Stimulated activated CD4-positive, alpha-beta T cell treated with anti-CD3 and anti-CD28 coated beads, Interleukin-12 subunit alpha, Interleukin-12 subunit beta, amount 100 ng/mL, for 24 hours (primary cell): ENCODE measurements around the gene KRT76.

ENCODE experiments used
- DNase-seq, 2 experiments: peaks; one replicate each; pipeline ENCODE4 v3.0.0-alpha.2; 2020; ENCODE audit warnings: low read depth in 2 of 2

KRT76 gene

DNA sequence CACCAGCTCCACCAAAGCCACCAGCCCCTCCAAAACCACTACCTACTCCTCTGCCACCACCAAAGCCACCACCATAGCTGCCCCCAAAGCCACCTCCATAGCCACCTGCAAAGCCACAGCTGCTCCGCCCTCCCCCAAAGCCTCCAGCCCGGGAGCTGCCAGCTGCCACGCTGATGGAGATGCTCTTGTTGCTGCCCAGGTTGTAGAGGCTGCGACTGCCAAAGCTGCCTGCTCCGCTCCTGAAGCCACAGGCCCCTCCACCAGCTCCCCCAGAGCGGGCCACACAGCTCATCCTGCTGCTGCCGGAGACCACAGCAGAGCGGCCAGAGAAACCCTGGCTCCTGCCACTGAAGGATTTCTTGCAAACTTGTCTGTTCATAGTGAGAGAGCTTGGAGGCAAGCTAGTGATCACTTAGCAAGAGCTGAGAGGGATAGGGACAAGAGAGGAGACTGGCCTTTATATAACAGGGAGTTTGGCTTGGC, at the start of gene KRT76:
Gene KRT76, minus strand, starts transcription at position 433 of the 483 bp plus-strand sequence. Its CDS starts 54 bp downstream, at position 379.
- no peak for DNase-seq

GRCh38 chr12:52825961-52826360, 48.8 kb upstream of the KRT76 start:
- no peak for DNase-seq

DNA sequence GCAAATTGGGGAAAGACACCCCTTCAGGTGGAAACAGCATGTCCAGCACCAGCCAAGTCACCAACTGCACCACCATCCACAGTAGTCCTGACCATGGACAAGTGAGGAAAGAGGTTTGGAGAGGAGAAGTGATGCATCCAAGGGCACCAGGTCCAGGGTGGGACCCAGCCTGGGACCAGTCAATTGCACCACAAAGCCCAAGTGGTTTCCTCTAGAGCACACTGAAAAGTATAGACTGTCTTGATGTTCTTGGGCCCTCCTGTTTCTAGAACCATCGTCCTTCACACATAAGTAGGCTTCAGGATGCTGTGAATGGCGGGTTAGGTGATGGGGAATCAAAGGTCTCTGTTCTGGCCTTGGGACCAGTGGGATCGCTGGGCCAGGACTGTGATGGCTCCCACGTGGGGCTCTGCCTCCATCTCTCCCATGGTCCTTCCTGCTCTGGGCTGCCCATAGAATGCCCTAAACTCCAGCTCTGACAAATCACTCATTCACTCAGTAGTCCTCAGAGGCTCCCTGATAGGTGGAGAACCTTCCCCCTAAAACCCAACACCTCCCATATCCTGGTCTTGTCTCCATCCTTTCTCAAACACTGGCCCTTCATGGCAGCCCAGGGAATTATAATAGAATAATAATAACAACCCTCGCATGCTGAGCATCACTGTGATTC, 47.7 kb upstream of the KRT76 start:
- no peak for DNase-seq

- DNase-seq, result no peak
Observed at GRCh38 chr12:52823761-52824450, 46.8 kb upstream of the KRT76 start.

- no peak for DNase-seq
Observed at GRCh38 chr12:52822771-52823510, 45.8 kb upstream of the KRT76 start.

- DNase-seq, result no peak
Observed at GRCh38 chr12:52821826-52822660, 44.9 kb upstream of the KRT76 start.

DNA sequence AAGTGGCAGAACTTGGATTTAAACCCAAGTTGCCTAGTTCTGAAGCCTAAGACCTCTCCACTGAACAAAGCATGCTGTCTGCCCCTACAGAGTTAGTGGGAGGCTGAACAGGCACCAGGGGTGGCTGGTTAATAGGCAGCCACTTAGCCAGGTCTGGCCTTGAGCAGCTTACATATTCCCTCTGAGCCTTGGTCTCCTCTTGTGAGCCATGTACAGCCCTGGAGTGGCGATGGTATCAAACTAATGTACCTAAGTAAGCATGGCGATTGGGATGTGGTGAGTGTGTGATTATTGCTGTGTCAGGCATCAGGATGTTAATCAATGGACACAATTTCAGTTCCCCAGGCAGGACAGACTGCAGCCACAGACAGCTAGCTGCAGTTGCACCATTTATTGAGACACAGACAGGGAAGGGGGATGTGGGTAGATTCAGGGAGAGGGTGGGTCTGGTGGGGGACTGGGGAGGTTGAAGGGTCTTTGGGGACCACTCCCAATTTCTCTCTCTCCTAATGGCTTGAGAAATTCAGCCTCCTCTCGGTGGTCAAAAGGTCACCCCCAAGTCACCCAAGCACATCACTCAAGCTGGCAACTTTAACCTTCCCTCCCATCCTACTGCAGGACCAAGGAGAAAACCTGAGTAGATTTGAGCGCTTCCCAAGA, 44.1 kb upstream of the KRT76 start:
- DNase-seq, result no peak

DNA sequence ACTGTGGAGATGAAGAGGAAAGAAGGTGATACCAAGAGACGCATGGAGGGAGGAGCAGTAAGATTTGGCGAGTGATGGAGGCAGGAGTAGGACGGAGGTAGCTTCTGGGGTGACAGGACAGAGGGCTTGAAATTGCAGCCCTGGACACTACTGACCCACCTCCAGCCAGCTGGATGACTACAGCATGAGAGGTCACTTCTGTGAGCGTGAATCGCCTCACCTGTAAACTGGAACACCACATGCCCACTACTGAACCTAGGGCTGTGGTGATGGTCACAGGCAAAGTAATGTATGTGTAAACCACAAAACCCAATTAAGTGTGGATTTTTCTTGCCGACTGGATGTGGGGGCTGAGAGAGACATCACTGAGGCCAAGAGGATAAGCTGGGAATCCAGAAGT, 43.4 kb upstream of the KRT76 start:
- no peak for DNase-seq

DNA sequence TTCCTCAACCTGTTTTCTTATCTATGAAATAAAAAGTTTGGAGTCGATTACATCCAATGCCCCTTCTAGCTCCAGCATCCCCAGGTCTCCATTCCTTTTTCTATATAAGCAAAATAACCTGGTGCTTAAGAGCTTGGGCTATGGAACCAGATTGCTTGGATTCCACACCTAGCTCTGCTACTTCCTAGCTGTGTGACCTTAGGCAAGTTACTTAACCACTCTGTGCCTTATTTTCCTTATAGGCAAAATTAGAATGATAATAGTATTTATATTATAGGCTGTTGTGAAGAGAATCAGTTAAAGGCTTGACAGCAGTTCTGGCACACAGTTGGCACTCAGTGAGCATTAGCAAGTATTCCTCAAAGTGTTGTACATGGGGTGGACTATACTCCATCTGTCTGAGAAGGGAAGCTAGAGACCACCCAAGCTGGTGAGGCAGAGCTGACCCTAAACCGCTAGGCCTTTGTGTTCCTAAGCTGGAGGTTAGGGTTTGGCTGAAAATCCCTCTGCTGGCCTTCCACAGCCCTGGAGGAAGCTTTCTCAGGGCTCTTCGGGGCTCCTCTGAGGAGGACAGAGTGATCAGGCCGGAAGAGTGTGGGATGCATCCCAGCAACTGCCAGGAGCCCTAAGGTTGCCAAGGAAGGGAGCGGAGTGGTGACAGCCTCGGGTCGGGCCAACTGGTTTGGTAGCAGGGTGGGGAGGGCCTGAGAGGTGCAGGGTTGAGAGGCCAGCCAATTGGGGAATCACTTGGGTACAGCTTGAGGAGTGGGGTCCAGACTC, 42.8 kb upstream of the KRT76 start:
- DNase-seq, result no peak

DNA sequence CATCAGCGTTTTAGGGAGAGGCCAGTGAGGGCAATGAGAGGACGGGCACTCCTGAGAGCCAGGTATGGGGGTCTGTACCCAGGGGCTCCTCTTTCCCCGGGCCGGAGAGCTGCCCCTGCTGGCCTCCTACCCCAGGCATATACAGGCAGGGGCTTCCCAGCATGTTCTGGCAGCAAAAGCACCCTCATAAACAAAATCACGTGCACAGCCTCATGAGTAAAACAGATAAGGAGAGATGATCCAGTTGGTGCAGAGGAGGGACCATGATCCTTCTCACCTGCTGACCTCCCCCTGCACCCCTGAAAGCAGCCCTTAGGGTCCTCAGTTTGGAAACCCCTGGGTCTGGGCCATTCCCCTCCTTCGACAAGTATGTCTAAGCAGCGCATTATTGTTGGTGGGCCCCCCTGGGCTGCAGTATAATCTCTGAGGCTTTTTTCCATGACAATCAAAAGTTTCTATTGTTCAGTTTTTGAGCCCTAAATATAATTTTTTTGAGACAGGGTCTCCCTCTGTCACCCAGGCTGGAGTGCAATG, 41.8 kb upstream of the KRT76 start:
- DNase-seq, result no peak

GRCh38 chr12:52818388-52818787, 41.2 kb upstream of the KRT76 start:
- no peak for DNase-seq

DNA sequence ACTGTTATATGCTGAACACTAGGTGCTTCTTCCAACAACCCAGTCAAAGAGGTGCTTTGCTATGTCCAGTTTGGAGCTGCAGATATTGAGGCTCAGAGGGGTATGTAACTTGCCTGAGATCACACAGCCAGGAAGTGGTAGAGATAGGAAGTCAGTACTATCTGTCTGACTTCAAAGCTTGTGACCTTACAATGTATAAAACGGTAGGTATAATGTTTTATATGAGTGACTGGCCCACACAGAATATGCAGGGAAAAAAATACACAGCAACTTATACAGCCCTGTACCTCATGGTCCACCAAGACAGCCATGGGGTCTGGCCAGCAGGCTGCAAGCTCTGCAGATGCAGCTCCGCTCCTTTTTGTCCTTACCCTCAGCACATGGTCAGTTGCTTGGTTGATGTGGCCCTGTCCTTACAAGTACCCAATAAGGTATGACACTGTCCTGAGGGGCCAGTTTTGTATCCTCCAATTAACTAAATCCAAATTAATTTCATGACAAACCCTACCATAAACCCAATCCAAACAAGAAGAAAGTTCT, 40.6 kb upstream of the KRT76 start:
- DNase-seq, result no peak

DNA sequence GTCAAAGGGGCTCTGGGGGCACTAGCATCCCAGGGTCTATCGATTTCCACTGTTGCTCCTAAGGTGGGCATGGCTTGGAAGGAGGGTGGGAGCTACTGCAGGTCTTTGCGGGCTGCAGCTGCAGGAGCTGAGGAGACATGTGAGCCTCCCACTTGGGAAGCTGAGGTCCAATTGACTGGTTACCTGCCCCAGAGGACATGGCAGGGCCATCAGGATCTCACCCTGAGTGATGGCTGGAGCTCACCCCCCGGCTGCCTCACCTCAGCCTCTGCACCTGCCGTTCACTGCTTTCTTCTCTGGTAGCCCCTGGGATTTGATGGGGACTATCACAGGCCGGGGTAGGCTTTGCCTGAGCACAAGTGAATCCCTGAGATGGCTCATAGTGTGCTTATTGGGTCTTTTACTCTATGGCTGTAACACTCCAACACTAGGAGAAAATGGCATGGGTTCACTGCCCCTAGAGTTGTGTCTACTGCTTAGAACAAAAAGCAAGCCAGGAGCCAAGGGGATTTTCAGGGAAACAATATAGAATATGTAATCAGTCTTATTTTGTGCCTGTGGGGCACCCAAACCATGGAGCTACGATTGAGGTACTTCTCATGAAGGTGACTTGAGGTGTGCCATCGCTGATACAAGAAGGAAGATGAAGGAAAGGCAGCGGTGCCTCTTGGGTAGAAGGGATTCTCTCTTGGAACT, 40.0 kb upstream of the KRT76 start:
- DNase-seq, result no peak

- no peak for DNase-seq
Observed at GRCh38 chr12:52815676-52816588, 38.8 kb upstream of the KRT76 start.

DNA sequence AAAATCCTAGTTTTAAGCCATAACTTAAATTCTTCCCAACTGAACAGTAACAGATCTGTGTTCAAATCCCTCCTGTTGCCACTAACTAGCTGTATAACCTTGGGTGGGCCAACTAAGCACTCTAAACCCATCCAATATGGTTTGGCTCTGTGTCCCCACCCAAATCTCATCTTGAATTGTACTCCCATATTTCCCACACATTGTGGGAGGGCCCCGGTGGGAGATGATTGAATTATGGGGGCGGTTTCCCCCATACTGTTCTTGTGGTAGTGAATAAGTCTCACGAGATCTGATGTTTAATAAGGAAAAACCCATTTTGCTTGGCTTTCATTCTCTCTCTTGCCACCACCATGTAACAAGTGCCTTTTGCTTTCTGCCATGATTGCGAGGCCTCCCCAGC, 38.0 kb upstream of the KRT76 start:
- DNase-seq, result no peak

DNA sequence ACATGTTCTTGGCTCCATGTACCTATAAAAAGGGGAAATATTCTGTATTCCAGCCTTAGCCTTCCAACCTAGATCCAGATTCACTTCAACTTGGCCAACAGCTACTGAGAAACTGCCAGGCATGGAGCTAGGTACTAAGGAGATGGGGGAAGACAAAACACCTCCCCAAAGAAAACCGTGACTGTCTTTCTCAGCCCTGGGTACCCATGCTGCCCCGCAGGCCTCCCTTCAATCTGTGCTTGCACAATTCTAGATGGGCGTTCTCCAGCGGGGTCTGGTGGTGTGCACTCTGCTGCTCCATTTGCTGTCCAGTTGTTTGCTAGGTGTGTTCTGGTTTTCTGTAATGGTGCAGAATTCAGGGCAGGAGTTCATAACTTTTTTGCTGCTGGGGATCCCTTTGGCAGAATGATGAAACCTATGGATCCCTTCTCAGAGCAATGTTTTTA, 37.6 kb upstream of the KRT76 start:
- no peak for DNase-seq

DNA sequence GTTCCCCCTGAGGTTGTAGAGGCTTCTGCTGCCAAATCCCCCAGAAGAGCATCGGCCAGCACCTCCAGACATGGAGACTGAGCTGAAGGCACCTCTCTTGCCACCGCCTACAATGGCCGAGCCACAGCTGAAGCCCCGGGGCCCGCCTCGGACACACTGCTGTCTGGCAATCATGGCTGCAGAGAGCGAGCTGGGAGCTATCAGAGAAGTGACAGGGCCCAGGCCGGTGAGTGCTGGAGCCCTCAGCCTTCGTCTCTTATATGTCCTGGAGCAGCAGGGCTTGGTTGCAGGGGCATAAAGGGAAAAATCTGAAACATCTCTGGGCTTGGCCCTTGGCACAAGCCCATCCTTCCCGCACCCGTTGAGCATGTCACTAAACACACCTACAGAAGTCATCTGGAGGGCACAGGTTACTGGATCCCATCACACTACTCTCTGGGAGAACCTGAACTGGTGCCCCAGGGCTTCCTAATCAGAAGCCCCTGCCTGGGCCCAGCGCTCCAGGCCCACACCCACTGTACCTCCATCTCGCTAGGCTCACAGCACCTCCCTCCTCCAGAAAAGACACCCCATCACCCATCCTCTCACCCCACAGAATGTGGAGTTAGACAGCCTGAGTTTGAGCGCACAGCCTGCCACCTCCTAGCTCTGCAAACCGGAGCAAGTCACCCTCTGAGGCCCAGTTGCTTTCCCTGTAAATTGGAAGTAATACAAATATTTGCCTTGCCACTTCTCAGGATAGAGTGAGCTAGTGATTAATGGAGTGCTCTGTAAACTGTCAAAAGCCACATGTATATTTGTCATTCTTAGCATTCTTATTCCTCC, 37.0 kb upstream of the KRT76 start, which contains the start of gene KRT4:
Gene KRT4, minus strand, starts transcription at position 232 of the 825 bp plus-strand sequence. Its CDS starts 58 bp downstream, at position 174.
- no peak for DNase-seq
